ENCODE data around the gene PDE6H. TPM values are rescaled to one million over a fixed set of nuclear protein-coding genes. Genes with fewer than 3 reads are reported as not detected.

PDE6H gene
- total and polyA plus RNA-seq, 5 donors: not detected

DNA sequence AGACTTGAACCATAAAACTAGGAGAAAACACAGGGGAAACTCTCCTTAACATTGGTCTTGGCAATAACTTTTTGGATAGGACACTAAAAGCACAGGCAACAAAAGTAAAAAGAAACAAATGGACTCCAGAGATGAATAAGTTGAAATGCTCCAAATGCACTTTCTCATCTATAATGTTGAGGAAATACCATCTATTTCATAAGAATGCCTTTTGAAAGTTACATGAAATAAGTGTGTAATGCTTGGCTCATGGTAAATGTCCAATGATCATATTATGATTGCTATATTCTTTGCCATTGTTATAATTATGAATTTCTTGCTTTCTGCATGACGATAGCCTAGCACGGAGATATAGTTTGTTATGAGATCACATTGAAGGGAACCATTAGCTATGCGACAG, 19.8 kb downstream of the PDE6H start:
- Histone ChIP-seq H3K27me3 (ENCODE audit: control insufficient read depth, insufficient read depth) (no peaks in the 10 kb centered on the region), H3K4me3 (ENCODE audit: low read length) (no peak overlapping the region), H3K4me1 (ENCODE audit: control insufficient read depth, insufficient read depth, low read length) (peaks cover 4% of the 10 kb centered on the region), H3K9me3 (ENCODE audit: control insufficient read depth, low read length) (no peaks in the 10 kb centered on the region), H3K27ac (ENCODE audit: low read length) (no peak overlapping the region)
- DNase-seq: no peak
- ATAC-seq: no peak
- intact Hi-C loops (cut with DNase I): loop anchor here in 1 of 4 donors (5.0 kb wide), 1 partner anchor 150 kb away; the partner anchor contains the start of gene ART4
- WGBS: 96% methylated on average over 3 of the region's 3 CpGs

DNA sequence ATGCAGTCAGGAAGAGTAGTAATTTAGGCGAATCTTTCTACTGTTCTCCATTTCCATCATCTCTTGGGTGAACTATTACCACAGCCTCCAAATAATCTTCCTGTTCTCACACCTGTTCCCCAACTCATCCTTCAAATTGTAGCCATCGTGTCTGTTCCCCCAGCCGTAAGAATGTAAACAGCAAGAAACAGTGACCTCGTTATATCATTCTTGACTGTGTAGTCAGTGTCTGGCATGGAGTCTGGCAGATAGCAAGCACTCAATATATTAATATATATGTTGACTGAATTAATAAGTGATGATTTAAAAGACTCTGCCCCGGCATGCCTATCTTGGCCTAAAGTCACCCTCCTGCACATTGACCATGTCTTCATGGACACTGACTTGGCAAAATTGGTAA, 20.3 kb downstream of the PDE6H start:
- intact Hi-C loops (cut with DNase I): loop anchor here in 1 of 4 donors (5.0 kb wide), 1 partner anchor 151 kb away; the partner anchor contains the start of gene ART4
- 85% methylated on average over 5 of the region's 5 CpGs for WGBS
- H3K27ac ChIP-seq (ENCODE audit: low read length): no peak overlapping the region
- H3K9me3 ChIP-seq (ENCODE audit: control insufficient read depth, low read length): no peaks in the 10 kb centered on the region
- H3K4me1 ChIP-seq (ENCODE audit: control insufficient read depth, insufficient read depth, low read length): peaks cover 4% of the 10 kb centered on the region
- no peak for ATAC-seq
- H3K4me3 ChIP-seq (ENCODE audit: low read length): no peak overlapping the region
- H3K27me3 ChIP-seq (ENCODE audit: control insufficient read depth, insufficient read depth): no peaks in the 10 kb centered on the region
- no peak for DNase-seq

DNA sequence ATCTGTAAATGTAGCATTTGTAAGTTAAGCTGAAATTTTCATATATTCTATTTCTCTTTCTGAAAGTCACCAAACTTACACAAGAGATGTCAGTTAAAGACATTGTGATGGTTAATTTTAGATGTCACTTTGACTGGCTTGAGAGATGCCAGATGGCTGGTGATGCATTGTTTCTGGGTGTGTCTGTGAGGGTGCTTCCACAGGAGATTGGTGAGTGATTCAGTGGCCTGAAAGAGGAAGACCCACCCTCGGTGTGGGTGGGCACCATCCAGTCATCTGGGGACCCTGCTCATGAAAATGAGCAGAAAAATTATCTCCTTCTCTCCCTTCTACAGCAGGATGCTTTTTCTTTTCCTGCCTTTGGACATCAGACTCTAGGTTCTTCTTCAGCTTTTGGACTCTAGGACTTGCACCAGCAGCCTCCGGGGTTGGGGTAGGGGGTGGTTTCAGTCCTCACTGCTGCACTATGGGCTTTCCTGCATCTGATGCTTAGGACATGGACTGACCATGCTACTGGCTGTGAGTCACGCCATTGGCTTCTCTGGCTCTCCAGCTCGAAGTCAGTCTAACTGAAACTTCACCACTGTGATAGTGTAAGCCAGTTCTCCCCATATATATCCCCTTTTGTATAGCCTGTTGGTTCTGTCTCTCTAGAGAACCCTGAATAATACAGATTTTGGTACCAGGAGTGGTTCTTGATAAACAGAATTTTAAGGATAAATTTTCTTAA, 20.9 kb downstream of the PDE6H start:
- peaks cover 4% of the 10 kb centered on the region for H3K4me1 ChIP-seq (ENCODE audit: control insufficient read depth, insufficient read depth, low read length)
- H3K27me3 ChIP-seq (ENCODE audit: control insufficient read depth, insufficient read depth): no peaks in the 10 kb centered on the region
- H3K4me3 ChIP-seq (ENCODE audit: low read length): no peak overlapping the region
- ATAC-seq (peak; percentile 35 to 45), DNase-seq (peak in 2 of 3 donors; percentile 16 to 23)
- no peak overlapping the region for H3K27ac ChIP-seq (ENCODE audit: low read length)
- WGBS: 61% methylated on average over 4 of the region's 4 CpGs
- H3K9me3 ChIP-seq (ENCODE audit: control insufficient read depth, low read length): no peaks in the 10 kb centered on the region
- intact Hi-C loops (cut with DNase I): loop anchor here in 1 of 4 donors (5.0 kb wide), 1 partner anchor 151 kb away; the partner anchor contains the start of gene ART4

DNA sequence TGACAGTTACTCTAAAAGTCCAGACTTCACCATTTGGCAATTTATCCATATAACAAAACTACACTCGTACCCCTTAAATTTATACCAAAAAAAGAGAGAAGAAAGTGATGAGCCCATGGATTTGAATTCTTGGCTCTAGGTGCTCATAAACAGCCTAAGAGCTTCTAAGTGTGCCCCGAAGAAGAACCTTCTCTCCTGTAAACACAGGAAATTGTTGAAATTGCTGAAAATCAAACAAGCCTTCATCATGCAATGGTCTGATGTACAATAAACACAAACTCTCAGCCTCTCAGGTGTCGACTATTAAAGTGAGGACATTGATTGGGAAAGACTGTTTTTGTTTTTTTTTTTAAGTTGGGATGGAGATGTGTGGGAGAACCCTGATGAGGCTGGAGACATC, 21.8 kb downstream of the PDE6H start:
- ATAC-seq: no peak
- no peak overlapping the region for H3K27ac ChIP-seq (ENCODE audit: low read length)
- 68% methylated on average over 3 of the region's 3 CpGs for WGBS

DNA sequence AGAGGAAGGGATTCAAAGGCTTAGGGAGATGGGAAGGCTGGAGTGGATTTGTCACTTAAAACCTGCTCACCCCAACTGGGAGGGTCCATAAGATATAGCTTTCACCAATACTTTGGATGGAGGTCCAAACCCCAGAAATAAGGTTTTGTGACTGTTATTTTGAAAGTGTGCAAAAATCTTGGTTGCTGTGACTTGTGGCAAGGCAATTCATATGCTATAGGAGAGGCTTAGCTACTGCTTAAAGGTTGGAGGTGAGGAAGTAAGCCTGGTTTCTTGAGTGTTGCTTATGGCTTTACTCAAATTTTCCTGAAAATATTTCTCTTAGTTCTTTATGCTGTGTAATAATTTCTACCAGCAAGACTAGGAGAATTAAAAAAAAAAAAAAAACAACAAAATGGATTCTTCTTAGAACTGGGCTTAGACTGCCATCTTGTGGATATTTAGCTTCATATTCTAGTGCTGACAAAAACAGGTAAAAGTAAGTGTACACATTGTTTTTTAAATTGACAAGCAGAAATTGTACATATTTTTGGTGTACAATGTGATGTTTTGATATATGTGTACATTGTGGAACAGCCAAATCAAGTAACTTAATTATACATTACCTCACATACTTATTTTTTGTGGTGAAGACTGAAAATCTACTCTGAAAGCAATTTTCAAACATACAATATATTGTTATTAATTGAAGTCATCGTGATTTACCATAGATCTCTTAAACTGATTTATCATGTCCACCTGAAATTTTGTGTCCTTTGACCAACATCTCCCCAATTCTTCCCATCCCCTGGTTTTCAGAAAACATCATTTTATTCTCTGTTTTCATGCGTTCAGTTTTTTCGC, 23.0 kb downstream of the PDE6H start:
- WGBS: 90% methylated on average over 3 of the region's 3 CpGs
- intact Hi-C loops (cut with DNase I): loop anchor here (2.0 to 5.0 kb wide), 3 partner anchors 149 to 274 kb away; no protein-coding TSS in a partner anchor
- Histone ChIP-seq H3K4me3 (ENCODE audit: low read length) (no peak overlapping the region), H3K4me1 (ENCODE audit: control insufficient read depth, insufficient read depth, low read length) (peaks cover 2% of the 10 kb centered on the region), H3K9me3 (ENCODE audit: control insufficient read depth, low read length) (no peaks in the 10 kb centered on the region), H3K27ac (ENCODE audit: low read length) (no peak overlapping the region), H3K27me3 (ENCODE audit: control insufficient read depth, insufficient read depth) (no peaks in the 10 kb centered on the region)
- ATAC-seq: no peak
- DNase-seq: no peak

More for the DNA sequence above, 21.8 kb downstream of the PDE6H start:
- DNase-seq: no peak
- Histone ChIP-seq H3K4me3 (ENCODE audit: low read length) (no peak overlapping the region), H3K4me1 (ENCODE audit: control insufficient read depth, insufficient read depth, low read length) (peaks cover 2% of the 10 kb centered on the region), H3K9me3 (ENCODE audit: control insufficient read depth, low read length) (no peaks in the 10 kb centered on the region), H3K27me3 (ENCODE audit: control insufficient read depth, insufficient read depth) (no peaks in the 10 kb centered on the region)
- intact Hi-C loops (cut with DNase I): loop anchor here in 3 of 4 donors (5.0 kb wide), 3 partner anchors 147 to 272 kb away; partner anchors contain the start of gene ART4 (in 1 of the 3)

DNA sequence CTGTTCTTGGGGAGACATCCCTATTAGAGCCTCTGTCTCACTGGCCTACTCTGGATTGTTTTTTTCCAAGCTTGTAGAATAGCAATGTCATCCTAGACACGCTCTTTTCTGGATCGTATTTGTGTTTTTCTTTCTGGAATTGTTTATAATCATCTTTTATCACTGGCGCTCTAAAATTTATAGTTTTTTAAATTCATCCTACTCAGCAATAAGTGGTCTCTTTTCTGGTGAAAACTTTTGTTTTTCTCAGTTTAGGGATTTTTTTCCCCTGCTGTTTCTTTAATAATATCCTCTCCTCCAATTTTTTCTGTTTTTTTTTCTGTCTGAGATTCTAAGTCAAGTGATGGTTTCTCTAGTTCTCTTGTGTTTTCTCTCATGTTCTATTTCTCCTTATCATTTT, 25.2 kb downstream of the PDE6H start:
- H3K4me3 ChIP-seq (ENCODE audit: low read length): no peak overlapping the region

DNA sequence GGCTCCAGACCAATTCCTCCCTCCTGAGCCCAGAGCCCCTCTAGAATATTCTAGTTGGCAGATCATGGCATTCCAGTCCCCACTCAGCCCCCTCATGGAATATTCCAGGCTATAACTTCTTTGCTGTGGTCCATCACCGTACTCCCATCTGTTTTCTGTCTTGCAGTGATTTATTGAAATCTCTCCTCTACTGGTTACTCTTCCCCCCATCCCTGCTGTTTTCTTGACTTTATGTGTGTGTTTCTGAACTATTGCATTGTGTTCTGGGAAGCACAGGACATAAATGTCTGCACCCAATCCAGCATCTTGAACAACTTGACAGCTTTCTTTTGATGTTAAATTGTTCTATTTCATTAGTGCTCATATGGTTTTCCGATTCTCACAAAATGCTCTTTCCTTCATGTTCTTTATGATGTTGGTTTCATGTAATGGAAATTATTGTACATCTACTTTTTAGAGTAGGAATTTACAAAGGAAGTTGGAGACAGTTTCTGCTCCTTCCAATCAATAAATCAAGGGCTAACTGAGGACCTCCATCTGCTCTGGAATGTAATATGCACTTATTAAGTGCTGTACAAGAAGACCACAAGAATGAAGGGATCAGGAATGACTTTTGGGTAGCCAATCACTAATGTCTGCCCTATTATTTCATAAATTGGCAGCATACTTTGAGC, 26.3 kb downstream of the PDE6H start:
- no peaks in the 10 kb centered on the region for H3K9me3 ChIP-seq (ENCODE audit: control insufficient read depth, low read length)
- 95% methylated on average over 2 of the region's 2 CpGs for WGBS
- no peak overlapping the region for H3K27ac ChIP-seq (ENCODE audit: low read length)
- H3K27me3 ChIP-seq (ENCODE audit: control insufficient read depth, insufficient read depth): no peaks in the 10 kb centered on the region
- DNase-seq (no peak), ATAC-seq (no peak)
- intact Hi-C loops (cut with DNase I): loop anchor here in 3 of 4 donors (5.0 kb wide), 2 partner anchors 152 to 277 kb away; no protein-coding TSS in a partner anchor
- peaks cover 2% of the 10 kb centered on the region for H3K4me1 ChIP-seq (ENCODE audit: control insufficient read depth, insufficient read depth, low read length)
- no peak overlapping the region for H3K4me3 ChIP-seq (ENCODE audit: low read length)

More for the DNA sequence above, 25.2 kb downstream of the PDE6H start:
- no peak overlapping the region for H3K27ac ChIP-seq (ENCODE audit: low read length)
- peaks cover 2% of the 10 kb centered on the region for H3K4me1 ChIP-seq (ENCODE audit: control insufficient read depth, insufficient read depth, low read length)
- no peak for DNase-seq
- WGBS: 74% methylated on average over 3 of the region's 3 CpGs
- no peaks in the 10 kb centered on the region for H3K9me3 ChIP-seq (ENCODE audit: control insufficient read depth, low read length)
- H3K27me3 ChIP-seq (ENCODE audit: control insufficient read depth, insufficient read depth): no peaks in the 10 kb centered on the region
- no peak for ATAC-seq
- intact Hi-C loops (cut with DNase I): loop anchor here (2.0 to 5.0 kb wide), 3 partner anchors 151 to 276 kb away; no protein-coding TSS in a partner anchor

DNA sequence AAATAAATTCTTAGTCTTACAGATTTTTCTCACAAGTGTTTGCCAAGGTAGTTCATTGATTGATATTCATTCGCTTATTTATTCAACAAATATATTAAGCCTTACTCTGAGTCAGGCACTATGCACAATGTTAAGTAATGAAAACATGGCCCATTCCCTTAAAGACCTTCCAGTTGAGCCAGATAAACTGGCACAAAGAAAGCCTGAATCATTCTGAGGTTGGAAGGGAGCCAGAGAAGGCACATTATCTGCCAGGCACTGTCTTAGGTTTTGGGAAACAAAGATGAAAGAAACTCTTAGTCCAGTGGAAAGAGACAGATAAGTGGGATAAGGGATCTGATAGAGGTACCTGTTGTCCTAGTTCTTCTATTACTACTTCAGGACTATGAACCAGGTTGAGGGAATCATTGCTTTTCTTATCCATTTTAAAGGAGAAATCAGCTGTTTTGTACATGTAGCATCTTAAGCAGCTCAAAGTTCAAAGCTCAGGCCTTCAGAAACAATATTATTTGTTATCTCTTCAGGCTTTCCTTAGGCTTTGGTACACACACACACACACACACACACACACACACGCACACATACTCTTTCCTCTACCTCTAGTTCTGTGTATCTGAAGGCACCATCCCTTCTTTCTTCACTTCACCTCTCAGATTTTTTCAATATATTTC, 27.0 kb downstream of the PDE6H start:
- ATAC-seq: no peak
- H3K9me3 ChIP-seq (ENCODE audit: control insufficient read depth, low read length): no peaks in the 10 kb centered on the region
- no peak overlapping the region for H3K27ac ChIP-seq (ENCODE audit: low read length)
- no peaks in the 10 kb centered on the region for H3K27me3 ChIP-seq (ENCODE audit: control insufficient read depth, insufficient read depth)
- H3K4me3 ChIP-seq (ENCODE audit: low read length): no peak overlapping the region
- H3K4me1 ChIP-seq (ENCODE audit: control insufficient read depth, insufficient read depth, low read length): peaks cover 2% of the 10 kb centered on the region
- intact Hi-C loops (cut with DNase I): loop anchor here in 3 of 4 donors (5.0 kb wide), 2 partner anchors 153 to 278 kb away; no protein-coding TSS in a partner anchor
- 87% methylated on average over 2 of the region's 2 CpGs for WGBS
- no peak for DNase-seq

DNA sequence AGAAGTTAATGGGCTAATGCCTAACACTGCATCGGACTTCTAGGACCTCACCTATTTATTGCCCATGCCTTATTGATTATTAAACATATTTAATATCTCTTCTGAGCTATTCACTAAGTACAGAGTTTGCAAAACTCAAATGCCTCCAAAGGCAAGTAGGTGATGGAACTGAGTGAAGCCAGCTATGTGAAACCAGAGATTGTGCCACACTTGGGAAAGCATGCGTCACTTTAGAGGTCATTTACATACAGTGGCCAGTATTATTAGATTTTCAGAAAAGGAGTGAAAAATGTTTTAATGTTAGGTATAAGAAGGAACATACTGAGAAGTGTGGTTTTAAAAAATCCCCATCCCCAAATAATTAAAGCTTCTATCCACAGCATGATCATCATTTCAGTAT, 27.7 kb downstream of the PDE6H start:
- DNase-seq: no peak
- Histone ChIP-seq H3K27me3 (ENCODE audit: control insufficient read depth, insufficient read depth) (no peaks in the 10 kb centered on the region), H3K27ac (ENCODE audit: low read length) (no peak overlapping the region), H3K4me1 (ENCODE audit: control insufficient read depth, insufficient read depth, low read length) (no peaks in the 10 kb centered on the region), H3K4me3 (ENCODE audit: low read length) (no peak overlapping the region), H3K9me3 (ENCODE audit: control insufficient read depth, low read length) (no peaks in the 10 kb centered on the region)
- no peak for ATAC-seq
- 83% methylated on average over 2 of the region's 2 CpGs for WGBS
- intact Hi-C loops (cut with DNase I): no loop called here

DNA sequence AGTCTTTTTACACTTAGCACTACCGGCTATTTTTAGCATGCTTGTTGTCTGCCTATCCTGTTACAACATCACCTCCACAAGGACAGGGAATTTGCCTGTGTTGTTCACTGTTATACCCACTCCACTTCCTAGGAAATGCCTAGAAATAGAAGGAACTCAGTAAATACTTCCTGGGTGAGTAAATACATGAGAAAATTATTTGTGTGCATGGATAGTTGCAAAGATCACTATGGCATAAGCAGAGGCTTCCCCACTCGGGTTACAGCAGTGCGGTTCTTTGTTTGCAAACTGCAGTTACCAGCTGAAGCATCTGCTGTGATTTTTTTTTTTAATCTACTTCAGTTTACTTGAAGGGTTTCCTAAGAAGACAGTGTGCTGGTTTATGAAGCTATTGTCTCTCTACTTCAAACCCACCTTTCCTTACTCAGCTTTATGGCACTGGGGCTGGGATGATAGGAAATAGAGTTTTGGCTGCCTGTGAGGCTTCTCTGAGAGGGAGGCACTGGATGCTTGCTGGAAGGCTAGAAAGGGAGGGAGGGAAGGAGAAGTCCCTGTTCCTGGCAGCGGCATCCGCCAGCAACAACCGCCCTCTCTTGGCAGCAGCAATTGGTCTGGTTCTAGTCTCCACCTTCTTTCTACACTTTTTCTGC, 29.0 kb downstream of the PDE6H start:
- no peak overlapping the region for H3K4me3 ChIP-seq (ENCODE audit: low read length)

More for the DNA sequence above, 29.0 kb downstream of the PDE6H start:
- Histone ChIP-seq H3K4me1 (ENCODE audit: control insufficient read depth, insufficient read depth, low read length) (no peaks in the 10 kb centered on the region), H3K9me3 (ENCODE audit: control insufficient read depth, low read length) (no peaks in the 10 kb centered on the region), H3K27ac (ENCODE audit: low read length) (no peak overlapping the region), H3K27me3 (ENCODE audit: control insufficient read depth, insufficient read depth) (no peaks in the 10 kb centered on the region)
- 13% methylated on average over 6 of the region's 6 CpGs for WGBS
- intact Hi-C loops (cut with DNase I): no loop called here
- peak; percentile 85 to 96 for ATAC-seq
- DNase-seq: peak; percentile 68 to 87 (median 86)

Data from right cardiac atrium (tissue), 5 donors.